Measurements from ENCODE around the gene HOXB3.

DNA sequence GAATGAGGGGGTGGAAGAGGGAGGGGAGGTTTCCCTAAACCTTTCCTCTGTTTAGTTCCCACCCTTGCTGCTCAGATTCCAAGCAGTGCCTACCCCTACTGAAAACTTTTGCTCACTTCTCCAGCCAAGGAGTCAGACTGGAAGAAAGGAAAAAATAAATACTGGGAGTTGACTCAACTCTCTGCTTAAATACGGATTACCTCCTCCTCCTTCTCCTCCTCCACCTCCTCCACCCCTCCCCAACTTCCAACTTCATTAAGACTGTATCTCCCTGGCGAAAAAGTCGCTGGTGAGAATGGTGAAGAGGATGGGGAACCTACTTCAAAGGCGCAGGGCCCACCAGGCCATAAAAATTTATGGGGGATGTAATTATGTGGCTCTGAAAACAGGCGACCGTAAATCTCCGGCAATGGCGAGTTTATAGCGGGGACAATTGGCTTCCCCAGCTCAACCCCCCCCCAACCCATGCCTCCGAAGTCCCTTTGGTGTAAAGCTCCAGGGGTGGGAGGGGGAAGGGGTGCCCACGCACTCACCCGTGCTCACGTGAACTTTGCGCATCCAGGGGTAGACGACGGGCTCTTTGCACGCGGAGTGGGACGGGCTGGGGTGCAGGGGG, 12.6 kb downstream of the HOXB3 start:
- TF ChIP-seq POLR2A (IDR thresholded peaks at IDR 0.05) = no peak
- TF ChIP-seq CTCF (IDR thresholded peaks at IDR 0.05) = no peak

Measured in Peyer's patch (tissue), 4 donors.